ENCODE measurements around the gene ZRANB2. TPM values are rescaled to one million over a fixed set of nuclear protein-coding genes. Genes with fewer than 3 reads are reported as not detected.

Gene ZRANB2
- total and polyA plus RNA-seq, 9 of the 15 experiments (the other 6 are each of a cell fraction or from before 2014, with no cell fraction given), result 80.8 to 264 (median 157) TPM

DNA sequence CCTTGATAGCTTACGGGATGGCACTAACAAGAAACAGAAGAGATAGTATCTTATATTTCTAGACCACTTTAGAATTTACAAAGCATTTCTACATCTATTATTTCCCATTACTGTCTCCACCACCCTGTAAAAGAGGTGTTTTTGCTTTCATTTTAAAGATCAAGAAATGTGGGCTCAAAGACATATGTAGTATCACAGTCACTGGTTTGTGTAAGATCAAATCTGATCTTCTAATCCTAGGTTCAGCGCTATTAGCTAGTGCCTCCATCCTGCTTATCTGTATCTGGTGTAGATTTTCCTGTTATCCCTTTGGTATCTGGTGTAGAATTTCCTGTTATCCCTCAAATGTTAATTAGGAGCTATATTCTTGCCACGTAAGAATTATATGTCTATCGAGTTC lies 23.6 kb upstream of the ZRANB2 start:
- H3K36me3 ChIP-seq (ENCODE audit: control insufficient read depth, insufficient read depth, low read length), result no peaks in the 10 kb centered on the region
- no peak overlapping the region for H3K4me2 ChIP-seq (ENCODE audit: insufficient read depth, low read length)
- no peaks in the 10 kb centered on the region for H3K27me3 ChIP-seq (ENCODE audit: control insufficient read depth in 2 of 2, insufficient read depth in 2 of 2, low read length in 2 of 2)
- ChIA-PET POLR2A (no interaction called here), CTCF (ENCODE audit: low intra/inter-chr PET ratio) (no interaction called here)
- no peak overlapping the region for H3K27ac ChIP-seq (ENCODE audit: extremely low read depth, low read depth, low read length)
- H3K4me3 ChIP-seq, result no peak overlapping the region
- no peaks in the 10 kb centered on the region for H4K20me1 ChIP-seq (replicated peaks; ENCODE audit: control insufficient read depth, insufficient read depth, low read length)
- DNase-seq (ENCODE audit: extremely low read depth in 1 of 4, low spot score in 3 of 4) (no peak), ATAC-seq (no peak), FAIRE-seq (no peak)
- in situ Hi-C loops (cut with MboI), result no loop called here
- no peak overlapping the region for H2AFZ ChIP-seq (ENCODE audit: low read depth, low read length)
- intact Hi-C loops (cut with micrococcal nuclease), result no loop called here
- TF ChIP-seq, protein P1, sequence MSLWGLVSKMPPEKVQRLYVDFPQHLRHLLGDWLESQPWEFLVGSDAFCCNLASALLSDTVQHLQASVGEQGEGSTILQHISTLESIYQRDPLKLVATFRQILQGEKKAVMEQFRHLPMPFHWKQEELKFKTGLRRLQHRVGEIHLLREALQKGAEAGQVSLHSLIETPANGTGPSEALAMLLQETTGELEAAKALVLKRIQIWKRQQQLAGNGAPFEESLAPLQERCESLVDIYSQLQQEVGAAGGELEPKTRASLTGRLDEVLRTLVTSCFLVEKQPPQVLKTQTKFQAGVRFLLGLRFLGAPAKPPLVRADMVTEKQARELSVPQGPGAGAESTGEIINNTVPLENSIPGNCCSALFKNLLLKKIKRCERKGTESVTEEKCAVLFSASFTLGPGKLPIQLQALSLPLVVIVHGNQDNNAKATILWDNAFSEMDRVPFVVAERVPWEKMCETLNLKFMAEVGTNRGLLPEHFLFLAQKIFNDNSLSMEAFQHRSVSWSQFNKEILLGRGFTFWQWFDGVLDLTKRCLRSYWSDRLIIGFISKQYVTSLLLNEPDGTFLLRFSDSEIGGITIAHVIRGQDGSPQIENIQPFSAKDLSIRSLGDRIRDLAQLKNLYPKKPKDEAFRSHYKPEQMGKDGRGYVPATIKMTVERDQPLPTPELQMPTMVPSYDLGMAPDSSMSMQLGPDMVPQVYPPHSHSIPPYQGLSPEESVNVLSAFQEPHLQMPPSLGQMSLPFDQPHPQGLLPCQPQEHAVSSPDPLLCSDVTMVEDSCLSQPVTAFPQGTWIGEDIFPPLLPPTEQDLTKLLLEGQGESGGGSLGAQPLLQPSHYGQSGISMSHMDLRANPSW (CRISPR knock-in tag; IDR thresholded peaks at IDR 0.05), result no peak
- TF ChIP-seq ZNF589 (CRISPR knock-in tag; IDR thresholded peaks at IDR 0.05; ENCODE audit: low read depth), result no peak
- no peak for TF ChIP-seq ZNF707 (CRISPR knock-in tag; conservative IDR thresholded peaks at IDR 0.05)
- TF ChIP-seq, protein P2, sequence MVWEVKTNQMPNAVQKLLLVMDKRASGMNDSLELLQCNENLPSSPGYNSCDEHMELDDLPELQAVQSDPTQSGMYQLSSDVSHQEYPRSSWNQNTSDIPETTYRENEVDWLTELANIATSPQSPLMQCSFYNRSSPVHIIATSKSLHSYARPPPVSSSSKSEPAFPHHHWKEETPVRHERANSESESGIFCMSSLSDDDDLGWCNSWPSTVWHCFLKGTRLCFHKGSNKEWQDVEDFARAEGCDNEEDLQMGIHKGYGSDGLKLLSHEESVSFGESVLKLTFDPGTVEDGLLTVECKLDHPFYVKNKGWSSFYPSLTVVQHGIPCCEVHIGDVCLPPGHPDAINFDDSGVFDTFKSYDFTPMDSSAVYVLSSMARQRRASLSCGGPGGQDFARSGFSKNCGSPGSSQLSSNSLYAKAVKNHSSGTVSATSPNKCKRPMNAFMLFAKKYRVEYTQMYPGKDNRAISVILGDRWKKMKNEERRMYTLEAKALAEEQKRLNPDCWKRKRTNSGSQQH (CRISPR knock-in tag; IDR thresholded peaks at IDR 0.05), result no peak
- TF ChIP-seq SMAD3 (CRISPR knock-in tag; conservative IDR thresholded peaks at IDR 0.05), result no peak
- no peak for TF ChIP-seq RBFOX2 (IDR thresholded peaks at IDR 0.05; ENCODE audit: low read depth, low read length)
- H3K9me1 ChIP-seq (ENCODE audit: control insufficient read depth, insufficient read depth, low read length), result no peaks in the 10 kb centered on the region
- no peaks in the 10 kb centered on the region for H3K4me1 ChIP-seq (replicated peaks in 1 of 2; ENCODE audit: control insufficient read depth in 2 of 2, insufficient read depth in 2 of 2, low read length in 2 of 2)
- no TSS peak for BruUV-seq (replicated peaks)
- WGBS (ENCODE audit: insufficient coverage, low coverage, missing lambda C conversion rate), result 7% methylated on average over 4 of the region's 4 CpGs
- no peak overlapping the region for H3K9ac ChIP-seq (ENCODE audit: insufficient read depth in 1 of 2, low read depth in 2 of 2, low read length in 2 of 2)
- no peaks in the 10 kb centered on the region for H3K9me3 ChIP-seq (replicated peaks; ENCODE audit: control insufficient read depth, insufficient read depth, low read depth, low read length)
- H3K79me2 ChIP-seq (ENCODE audit: control insufficient read depth, insufficient read depth, low read length), result no peaks in the 10 kb centered on the region

Measured in K562 (cell line).